Activated T-cell treated with anti-CD3 and anti-CD28 coated beads, Interleukin-2, amount 50 U/mL, for 24 hours (primary cell): ENCODE data around the gene NRTN.

Experiments
- DNase-seq: peaks from one replicate; pipeline ENCODE4 v3.0.0-alpha.2; 2020
- H3K27ac Mint-ChIP-seq: 2 replicates; pipeline ENCODE4 v1.8.0; 2020; ENCODE audit warnings: mild to moderate bottlenecking, mixed read lengths
- H3K27me3 Mint-ChIP-seq: 2 replicates; pipeline ENCODE4 v1.8.0; 2020; ENCODE audit warnings: mixed read lengths
- H3K36me3 Mint-ChIP-seq: 2 replicates; pipeline ENCODE4 v1.8.0; 2020; ENCODE audit warnings: low read depth, mixed read lengths
- H3K4me1 Mint-ChIP-seq: 2 replicates; pipeline ENCODE4 v1.8.0; 2020; ENCODE audit warnings: low read depth, mixed read lengths
- H3K4me3 Mint-ChIP-seq: 2 replicates; pipeline ENCODE4 v1.8.0; 2020; ENCODE audit warnings: mild to moderate bottlenecking, moderate library complexity, mixed read lengths
- H3K9me3 Mint-ChIP-seq: 2 replicates; pipeline ENCODE4 v1.8.0; 2020; ENCODE audit warnings: mixed read lengths

The NRTN gene

DNA sequence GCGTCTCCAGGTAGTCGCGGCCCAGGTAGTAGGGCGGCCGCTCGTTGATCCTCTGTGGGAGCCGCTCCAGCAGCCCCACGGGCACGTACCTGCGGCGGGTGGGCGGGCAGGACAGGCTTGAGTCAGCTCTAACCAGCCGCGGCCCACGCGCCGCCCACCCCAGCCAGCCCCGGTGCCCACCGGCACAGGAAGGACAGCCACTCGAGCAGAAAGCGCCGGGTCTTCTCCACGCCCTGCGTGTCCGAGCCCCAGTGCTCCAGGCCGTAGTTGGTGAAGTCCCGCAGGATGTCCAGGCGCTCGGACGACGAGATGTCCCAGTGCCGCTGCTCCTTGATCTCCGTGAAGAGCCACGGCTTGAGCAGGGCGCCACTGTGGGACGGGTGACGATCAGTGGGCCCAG is 19.4 kb upstream of the NRTN start:
- peaks cover 67% of the 10 kb centered on the region for H3K36me3 Mint-ChIP-seq

DNA sequence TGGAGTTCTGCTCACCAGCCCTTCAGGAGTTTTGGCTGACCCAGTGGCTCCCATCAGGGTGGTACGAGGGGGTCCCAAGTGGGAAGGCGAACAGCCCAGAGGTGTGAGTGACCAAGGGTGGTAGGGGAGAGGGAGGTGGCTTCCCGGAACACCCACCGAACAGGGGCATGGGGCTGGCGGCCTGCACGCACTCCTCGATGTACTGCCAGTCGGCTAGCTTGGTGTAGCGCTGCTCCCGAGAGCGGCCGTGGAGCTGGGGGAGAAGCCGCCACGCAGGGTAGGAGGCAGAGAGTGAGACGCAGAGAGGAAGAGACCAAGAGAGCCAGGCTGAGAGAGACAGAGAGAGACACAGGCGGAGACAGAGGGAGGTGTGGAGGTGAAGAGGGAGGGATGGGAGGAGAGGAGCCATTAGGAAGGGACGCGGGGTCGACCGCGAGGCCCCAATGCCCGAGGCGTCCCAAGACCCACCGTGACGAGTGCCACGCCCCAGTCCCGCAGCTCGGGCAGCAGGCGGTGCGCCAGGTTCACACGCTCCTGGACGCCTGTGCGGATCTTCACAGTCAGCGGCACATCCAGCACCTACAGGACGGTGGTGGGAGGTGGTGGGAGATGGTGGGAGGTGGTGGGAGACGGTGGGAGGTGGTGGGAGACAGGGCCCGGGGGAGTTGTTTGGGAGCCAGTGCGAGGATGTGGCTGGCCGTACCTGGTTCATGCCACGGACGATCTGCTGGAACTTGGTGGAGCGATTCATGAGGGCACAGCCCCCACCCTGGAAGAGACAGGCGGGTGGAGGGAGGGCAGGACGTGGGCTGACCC is 18.1 kb upstream of the NRTN start:
- no peak for DNase-seq
- Mint-ChIP-seq H3K4me3 (no peak overlapping the region), H3K36me3 (peaks cover 73% of the 10 kb centered on the region), H3K27ac (peak overlapping the region; percentile 22), H3K27me3 (no peaks in the 10 kb centered on the region), H3K4me1 (peaks cover 19% of the 10 kb centered on the region), H3K9me3 (no peaks in the 10 kb centered on the region)

More for the DNA sequence above, 19.4 kb upstream of the NRTN start:
- no peak overlapping the region for H3K4me3 Mint-ChIP-seq
- no peak for DNase-seq
- H3K27ac Mint-ChIP-seq = no peak overlapping the region
- H3K9me3 Mint-ChIP-seq = no peaks in the 10 kb centered on the region
- H3K27me3 Mint-ChIP-seq = no peaks in the 10 kb centered on the region
- peaks cover 14% of the 10 kb centered on the region for H3K4me1 Mint-ChIP-seq

DNA sequence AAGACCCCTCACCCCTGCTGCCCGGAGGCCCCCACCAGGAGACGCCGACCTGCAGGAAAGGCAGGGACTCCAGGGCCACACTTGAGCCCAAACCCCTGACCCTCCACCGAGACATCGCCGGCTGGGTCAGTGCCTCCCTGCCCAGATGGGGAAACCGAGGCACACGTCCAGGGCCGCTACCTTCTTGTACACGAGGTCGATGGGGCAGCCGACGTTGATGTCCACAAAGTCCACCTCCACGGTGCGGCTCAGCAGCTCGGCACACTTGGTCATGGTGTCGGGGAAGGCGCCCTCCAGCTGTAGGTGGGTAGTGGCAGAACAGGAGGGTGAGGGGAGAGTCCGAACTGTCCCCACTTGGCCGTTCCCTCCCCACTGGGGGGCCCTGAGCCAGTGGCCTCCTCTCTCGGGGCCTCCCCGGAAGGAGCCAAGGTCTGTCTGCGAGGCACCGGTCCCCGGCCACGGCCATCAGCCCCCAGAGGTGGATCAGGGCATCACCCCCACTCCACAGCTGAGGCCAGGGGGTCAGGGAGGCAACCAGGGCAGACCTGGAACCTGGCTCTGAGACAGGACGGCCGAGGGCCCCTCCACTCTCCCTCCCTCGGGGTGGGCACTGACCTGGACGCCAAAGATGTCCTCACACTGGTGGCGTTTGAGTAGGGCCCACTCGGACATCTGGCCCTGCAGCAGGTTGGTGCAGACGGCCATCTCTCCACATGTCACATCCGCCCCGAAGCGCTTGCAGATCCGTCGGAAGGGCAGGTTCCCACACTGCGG is 17.3 kb upstream of the NRTN start:
- no peak for DNase-seq
- Mint-ChIP-seq H3K27me3 (no peaks in the 10 kb centered on the region), H3K36me3 (peaks cover 71% of the 10 kb centered on the region), H3K9me3 (no peaks in the 10 kb centered on the region), H3K4me1 (peaks cover 19% of the 10 kb centered on the region), H3K27ac (no peak overlapping the region), H3K4me3 (no peak overlapping the region)

DNA sequence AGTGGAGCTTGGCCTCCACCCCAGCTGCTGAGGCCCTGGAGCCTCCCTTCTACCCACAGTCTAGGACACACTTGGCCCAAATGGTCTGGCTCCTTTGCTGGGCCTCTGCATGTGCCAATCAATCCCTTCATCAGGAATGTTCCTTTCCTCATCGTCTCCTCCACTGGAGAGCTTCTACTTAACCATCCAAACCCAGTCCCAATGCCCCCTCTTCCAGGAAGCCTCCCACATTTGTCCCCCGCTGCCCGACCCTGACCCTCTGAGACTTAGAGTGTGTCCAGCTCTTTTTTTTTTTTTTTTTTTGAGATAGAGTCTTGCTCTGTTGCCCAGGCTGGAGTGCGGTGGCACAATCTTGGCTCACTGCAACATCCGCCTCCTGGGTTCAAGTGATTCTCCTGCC is 16.4 kb upstream of the NRTN start:
- no peak for DNase-seq
- H3K27ac Mint-ChIP-seq = no peak overlapping the region
- H3K9me3 Mint-ChIP-seq = no peaks in the 10 kb centered on the region
- no peaks in the 10 kb centered on the region for H3K27me3 Mint-ChIP-seq
- peaks cover 67% of the 10 kb centered on the region for H3K36me3 Mint-ChIP-seq
- peaks cover 19% of the 10 kb centered on the region for H3K4me1 Mint-ChIP-seq
- peak overlapping the region; percentile 53 for H3K4me3 Mint-ChIP-seq

DNA sequence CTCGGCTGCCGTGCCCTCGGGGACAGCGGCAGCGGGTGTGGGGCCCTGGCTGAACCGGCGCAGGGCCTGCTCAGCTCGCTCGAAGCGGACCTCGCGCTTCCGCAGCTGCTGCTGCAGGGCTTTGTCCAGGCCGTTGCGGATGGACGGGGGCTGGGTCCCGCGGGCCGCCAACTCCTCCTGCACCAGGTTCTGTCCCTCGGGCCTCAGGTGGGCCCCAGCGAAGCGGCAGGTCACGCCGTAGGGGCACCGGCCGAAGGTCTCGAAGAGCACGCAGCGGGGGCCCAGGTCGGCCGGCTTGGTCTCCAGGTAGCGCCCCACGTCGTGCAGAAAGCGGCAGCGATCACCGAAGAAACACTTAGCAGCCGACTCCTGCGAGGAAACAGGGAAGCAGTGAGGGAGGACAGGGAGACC is 15.5 kb upstream of the NRTN start:
- Mint-ChIP-seq H3K27me3 (no peaks in the 10 kb centered on the region), H3K4me3 (peak overlapping the region; percentile 96), H3K9me3 (no peaks in the 10 kb centered on the region), H3K4me1 (peaks cover 19% of the 10 kb centered on the region), H3K36me3 (peaks cover 61% of the 10 kb centered on the region), H3K27ac (peak overlapping the region; percentile 100)
- no peak for DNase-seq

DNA sequence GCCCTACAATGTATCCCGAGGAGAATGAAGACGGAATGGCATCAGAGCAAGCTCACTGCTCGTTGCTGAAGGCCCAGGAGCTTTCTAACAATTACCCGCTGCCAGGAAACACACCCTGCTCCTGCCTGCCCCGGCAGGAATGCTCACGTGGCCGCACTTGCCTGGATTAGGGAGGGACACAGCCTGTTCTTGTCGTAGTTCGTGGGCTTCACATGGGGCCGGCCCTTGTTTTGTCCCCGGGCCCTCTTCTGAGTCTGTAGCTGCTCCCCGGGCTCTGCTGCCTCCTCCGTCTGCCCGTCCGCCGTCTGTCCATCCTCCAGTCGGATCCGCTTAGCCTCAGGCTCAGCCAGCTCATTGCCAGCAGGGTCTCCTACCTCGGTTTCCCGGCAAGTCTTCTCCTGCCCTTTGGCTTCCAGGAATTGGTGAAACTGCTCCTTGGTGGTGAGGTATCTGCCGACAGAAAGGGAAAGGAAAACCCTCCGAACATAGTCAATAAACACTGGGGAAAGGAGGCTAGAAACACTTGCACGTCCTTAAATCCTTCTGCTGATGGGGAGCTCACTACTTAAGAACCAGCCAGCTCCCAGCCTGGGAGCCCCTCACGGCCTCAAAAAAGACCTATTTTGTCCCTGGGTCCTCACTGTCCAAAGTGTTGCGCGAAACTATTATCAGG is 14.8 kb upstream of the NRTN start:
- H3K4me1 Mint-ChIP-seq = peaks cover 19% of the 10 kb centered on the region
- peak overlapping the region; percentile 100 for H3K27ac Mint-ChIP-seq

DNA sequence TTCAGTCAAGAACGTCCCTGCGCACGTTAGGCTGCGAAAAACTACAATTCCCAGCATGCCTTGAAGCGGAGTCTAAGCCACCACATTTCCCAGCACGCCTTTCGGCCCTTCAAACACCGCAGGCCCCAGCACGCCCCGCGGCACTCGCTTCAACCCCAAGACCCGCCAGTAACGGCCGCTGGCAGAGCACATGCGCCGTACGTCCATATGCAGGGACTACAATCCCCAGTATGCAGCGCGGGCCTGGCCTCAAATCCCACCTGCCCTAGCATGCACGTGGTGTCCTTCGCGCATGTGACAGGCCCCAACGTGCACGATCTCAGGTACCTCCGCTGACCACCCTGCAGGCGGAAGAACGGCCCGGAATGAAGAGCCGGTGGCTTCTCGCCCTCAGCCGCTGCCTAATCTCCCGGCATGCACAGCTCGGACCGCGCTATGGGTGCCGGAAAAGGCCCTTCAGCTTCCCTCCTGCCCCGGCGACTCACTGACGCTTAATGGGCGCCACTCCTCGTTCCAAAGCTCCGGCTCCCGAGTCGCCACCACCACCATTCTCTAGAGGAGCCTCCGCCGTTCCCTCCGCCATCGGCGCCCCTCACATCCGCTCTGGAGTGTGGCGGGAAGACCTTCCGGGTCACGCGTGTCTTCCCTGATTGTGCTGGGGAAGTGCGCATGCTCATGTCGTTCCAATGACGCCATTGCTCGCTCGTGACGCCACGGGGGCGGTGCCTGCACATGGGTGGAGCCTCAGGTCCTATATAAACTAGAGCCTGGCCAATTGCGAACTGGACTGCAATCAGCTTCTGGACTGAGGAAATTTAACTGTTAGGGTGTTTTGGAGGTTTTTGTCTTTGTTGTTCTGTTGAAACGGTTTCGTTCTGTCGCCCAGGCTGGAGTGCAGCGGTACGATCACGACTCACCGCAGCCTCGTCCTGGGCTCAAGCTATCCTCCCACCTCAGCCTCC is 14.0 kb upstream of the NRTN start, which contains the start of gene DUS3L:
Gene DUS3L, minus strand, starts transcription at position 605 of the 962 bp plus-strand sequence. Its CDS starts 22 bp downstream, at position 583.
- peaks cover 19% of the 10 kb centered on the region for H3K4me1 Mint-ChIP-seq
- H3K27ac Mint-ChIP-seq = peak within 1 kb of the TSS; percentile 100
- no peaks in the 10 kb centered on the region for H3K9me3 Mint-ChIP-seq

More for the DNA sequence above, 14.8 kb upstream of the NRTN start:
- H3K27me3 Mint-ChIP-seq = no peaks in the 10 kb centered on the region
- peak overlapping the region; percentile 96 for H3K4me3 Mint-ChIP-seq
- no peak for DNase-seq
- H3K36me3 Mint-ChIP-seq = peaks cover 54% of the 10 kb centered on the region
- H3K9me3 Mint-ChIP-seq = no peaks in the 10 kb centered on the region

DNA sequence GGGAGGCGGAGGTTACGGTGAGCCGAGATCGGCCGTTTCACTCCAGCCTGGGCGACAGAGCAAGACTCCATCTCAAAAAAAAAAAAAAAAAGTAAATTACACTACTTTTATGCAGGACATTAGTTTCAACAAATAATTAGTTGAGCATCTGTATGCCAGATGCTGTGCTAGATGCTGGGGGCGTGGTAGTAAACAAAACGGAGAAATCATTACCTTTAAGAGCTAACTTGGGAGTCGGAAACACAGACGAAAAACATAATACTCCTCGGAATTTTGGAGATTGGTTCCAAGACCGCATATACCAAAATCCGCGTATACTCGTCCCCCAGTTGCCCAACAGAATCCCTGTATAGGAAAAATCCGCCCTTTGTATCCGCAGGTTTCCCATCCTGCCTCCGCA is 12.6 kb upstream of the NRTN start:
- Mint-ChIP-seq H3K9me3 (no peaks in the 10 kb centered on the region), H3K27ac (no peak overlapping the region), H3K36me3 (peaks cover 34% of the 10 kb centered on the region), H3K4me3 (no peak overlapping the region), H3K27me3 (no peaks in the 10 kb centered on the region), H3K4me1 (peaks cover 17% of the 10 kb centered on the region)
- no peak for DNase-seq

More for the DNA sequence above, 14.0 kb upstream of the NRTN start, which contains the start of gene DUS3L:
- H3K36me3 Mint-ChIP-seq = peaks cover 48% of the 10 kb centered on the region
- H3K4me3 Mint-ChIP-seq = peak within 1 kb of the TSS; percentile 96
- DNase-seq = peak; percentile 97
- H3K27me3 Mint-ChIP-seq = no peaks in the 10 kb centered on the region

DNA sequence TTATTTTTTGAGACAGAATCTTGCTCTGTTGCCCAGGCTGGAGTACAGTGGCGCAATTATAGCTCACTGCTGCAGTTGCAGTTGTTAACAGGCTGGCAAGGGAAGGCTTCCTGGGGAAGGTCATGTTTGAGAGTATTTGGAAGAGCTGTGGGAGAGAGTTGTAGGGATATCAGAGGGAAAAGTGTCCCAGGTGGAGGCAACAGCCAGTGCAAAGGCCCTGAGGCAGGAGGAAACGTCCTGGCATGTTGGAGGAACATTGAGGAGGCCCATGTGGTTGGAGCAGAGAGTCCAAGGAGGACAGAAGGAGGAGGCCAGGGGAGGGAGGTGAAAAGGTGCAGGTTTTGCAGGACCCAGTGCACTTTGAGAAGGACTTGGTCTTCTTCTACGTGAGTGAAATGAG is 11.7 kb upstream of the NRTN start:
- Mint-ChIP-seq H3K36me3 (peaks cover 27% of the 10 kb centered on the region), H3K4me3 (no peak overlapping the region), H3K4me1 (peaks cover 15% of the 10 kb centered on the region), H3K9me3 (no peaks in the 10 kb centered on the region), H3K27ac (no peak overlapping the region), H3K27me3 (no peaks in the 10 kb centered on the region)
- no peak for DNase-seq

DNA sequence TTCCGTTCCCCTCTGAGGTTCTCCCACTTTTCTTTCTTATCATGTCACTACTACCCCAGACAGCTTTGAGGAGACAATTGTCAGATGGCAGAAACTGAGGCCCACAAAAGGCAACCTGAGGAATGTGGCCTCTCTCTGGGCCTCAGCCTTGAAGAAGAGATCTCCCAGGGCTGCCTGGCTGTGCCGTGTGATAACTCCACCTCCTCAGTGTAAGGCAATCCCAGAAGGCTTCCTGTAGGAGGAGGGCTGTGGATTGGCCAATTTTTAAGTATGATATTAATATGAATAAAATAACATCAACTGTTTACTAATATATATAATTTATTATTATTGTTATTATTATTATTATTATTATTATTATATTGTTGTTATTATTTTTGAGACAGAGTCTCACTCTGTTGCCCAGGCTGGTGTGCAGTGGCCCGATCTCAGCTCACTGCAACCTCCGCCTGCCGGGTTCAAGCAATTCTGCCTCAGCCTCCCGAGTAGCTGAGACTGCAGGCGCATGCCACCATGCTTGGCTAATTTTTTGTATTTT is 9.4 kb upstream of the NRTN start:
- H3K4me1 Mint-ChIP-seq = peaks cover 6% of the 10 kb centered on the region
- no peaks in the 10 kb centered on the region for H3K9me3 Mint-ChIP-seq
- DNase-seq = no peak
- H3K4me3 Mint-ChIP-seq = no peak overlapping the region
- no peak overlapping the region for H3K27ac Mint-ChIP-seq
- H3K36me3 Mint-ChIP-seq = peaks cover 6% of the 10 kb centered on the region
- peaks cover 9% of the 10 kb centered on the region for H3K27me3 Mint-ChIP-seq

DNA sequence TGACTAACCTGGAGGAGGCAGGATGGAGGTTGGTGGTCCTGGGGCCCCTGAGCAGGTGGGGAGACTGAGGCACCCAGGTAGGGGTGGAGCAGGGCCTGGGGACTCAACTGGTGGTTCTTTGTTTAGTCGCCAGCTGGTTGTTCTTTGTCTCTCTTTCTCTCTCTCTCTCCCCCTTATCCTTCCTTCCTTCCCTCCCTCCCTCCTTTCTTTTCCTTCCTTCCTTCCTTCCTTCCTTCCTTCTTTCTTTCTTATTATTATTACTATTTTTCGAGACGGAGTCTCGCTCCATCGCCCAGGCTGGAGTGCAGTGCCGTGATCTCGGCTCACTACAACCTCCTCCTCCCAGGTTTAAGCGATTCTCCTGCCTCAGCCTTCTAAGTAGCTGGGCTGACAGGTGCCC is 6.6 kb upstream of the NRTN start:
- Mint-ChIP-seq H3K27me3 (peaks cover 27% of the 10 kb centered on the region), H3K4me1 (peaks cover 13% of the 10 kb centered on the region), H3K36me3 (no peaks in the 10 kb centered on the region), H3K9me3 (no peaks in the 10 kb centered on the region), H3K4me3 (no peak overlapping the region), H3K27ac (no peak overlapping the region)
- no peak for DNase-seq

DNA sequence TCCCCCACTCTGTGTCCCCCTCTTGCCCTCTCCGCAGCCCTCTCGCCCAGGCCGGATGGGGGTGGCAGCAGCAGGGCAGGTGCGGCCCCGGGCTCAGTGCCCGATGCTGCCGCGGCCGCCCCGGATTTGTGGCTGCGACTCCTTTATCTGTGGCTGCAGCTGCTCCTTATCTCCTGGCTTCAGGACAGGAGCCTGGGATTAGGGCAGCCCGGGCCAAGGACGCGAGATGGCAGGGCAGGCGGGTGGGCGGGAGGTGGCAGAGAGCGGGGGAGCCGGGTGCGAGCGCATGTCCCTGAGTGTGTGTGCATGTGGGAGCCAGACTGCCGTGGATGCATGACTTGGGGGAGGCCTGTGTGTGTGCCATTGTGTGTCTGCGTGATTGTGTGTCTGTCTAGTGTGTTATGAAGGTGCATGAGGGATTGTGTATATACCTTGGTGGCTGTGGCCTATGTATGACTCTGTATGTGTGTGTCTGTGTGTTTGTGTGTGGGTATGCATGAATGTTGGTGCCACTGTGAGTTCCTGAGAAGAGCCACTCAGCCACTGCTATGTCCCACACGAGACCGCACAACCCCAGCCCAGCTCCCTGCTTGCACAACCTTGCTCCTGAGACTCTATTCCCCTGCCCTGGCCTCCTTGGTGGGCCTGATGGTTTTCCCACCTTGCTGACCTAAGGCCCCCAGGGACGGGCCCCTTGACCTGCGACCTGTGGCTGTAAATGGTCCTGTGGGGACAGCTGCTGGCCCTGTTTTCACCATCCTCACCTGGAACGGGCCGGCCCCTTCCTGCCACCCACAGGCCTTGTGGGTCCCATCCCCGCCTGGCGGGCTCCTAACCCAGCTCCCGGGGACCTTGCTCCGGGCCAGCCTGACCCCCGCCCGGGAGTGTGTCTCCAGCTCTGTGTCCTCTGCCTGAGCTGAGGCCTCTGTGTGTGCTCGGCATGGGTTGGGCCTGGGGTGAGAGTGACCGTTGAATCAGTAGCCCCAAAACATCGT is 5.3 kb upstream of the NRTN start:
- no peaks in the 10 kb centered on the region for H3K9me3 Mint-ChIP-seq

More for the DNA sequence above, 5.3 kb upstream of the NRTN start:
- peaks cover 25% of the 10 kb centered on the region for H3K4me1 Mint-ChIP-seq
- H3K36me3 Mint-ChIP-seq = no peaks in the 10 kb centered on the region
- DNase-seq = no peak
- peaks cover 32% of the 10 kb centered on the region for H3K27me3 Mint-ChIP-seq
- H3K4me3 Mint-ChIP-seq = no peak overlapping the region
- no peak overlapping the region for H3K27ac Mint-ChIP-seq
